HepG2 (cell line): ENCODE measurements around the gene AK3. TPM values are rescaled to one million over a fixed set of nuclear protein-coding genes. Genes with fewer than 3 reads are reported as not detected.
A peak's percentile ranks its signal among the peaks of the same experiment; 100 is the strongest.

ENCODE experiments used
- ATRX ChIP-seq: sonication (generic); formaldehyde crosslinking; IDR thresholded peaks from 2 replicates; pipeline ENCODE4 v1.4.0; 2020; ENCODE audit warnings: missing genetic modification reagents, borderline replicate concordance
- NFKBIZ ChIP-seq: IDR thresholded peaks from 2 replicates; pipeline ENCODE4 v1.6.1; 2018; ENCODE audit warnings: missing genetic modification reagents, missing compliant biosample characterization
- NR1H2 ChIP-seq: sonication (generic); formaldehyde crosslinking; IDR thresholded peaks from 2 replicates; pipeline ENCODE4 v1.8.1; 2022; ENCODE audit warnings: low read depth, missing genetic modification reagents, borderline replicate concordance
- RXRB ChIP-seq: IDR thresholded peaks from 2 replicates; pipeline ENCODE4 v1.6.1; 2016; ENCODE audit warnings: borderline replicate concordance, missing genetic modification reagents, missing compliant biosample characterization
- SMARCC2 ChIP-seq: fragments of 450-650 bp; IDR thresholded peaks from 2 replicates; pipeline ENCODE4 v1.6.1; 2017; ENCODE audit warnings: antibody characterized with exemption, mild to moderate bottlenecking
- TBX3 ChIP-seq: fragments of 450-650 bp; IDR thresholded peaks from 2 replicates; pipeline ENCODE4 v1.6.1; 2017; ENCODE audit warnings: antibody characterized with exemption, mild to moderate bottlenecking, inconsistent platforms, borderline replicate concordance
- ZFAT ChIP-seq: sonication (generic); formaldehyde crosslinking; conservative IDR thresholded peaks from 2 replicates; pipeline ENCODE4 v1.8.1; 2023; ENCODE audit warnings: missing genetic modification reagents, inconsistent platforms
- ZMYM2 ChIP-seq: sonication (generic); formaldehyde crosslinking; IDR thresholded peaks from 2 replicates; pipeline ENCODE4 v1.8.0; 2022; ENCODE audit warnings: mild to moderate bottlenecking, missing genetic modification reagents
- ZNF260 ChIP-seq: sonication (generic); formaldehyde crosslinking; IDR thresholded peaks from 2 replicates; pipeline ENCODE4 v1.4.0; 2020; ENCODE audit warnings: missing genetic modification reagents, low read depth, mild to moderate bottlenecking, borderline replicate concordance
- ZNF564 ChIP-seq: sonication (generic); formaldehyde crosslinking; IDR thresholded peaks from 2 replicates; pipeline ENCODE4 v1.8.1; 2023; ENCODE audit warnings: mild to moderate bottlenecking, missing genetic modification reagents
- polyA plus RNA-seq, 8 experiments: library from polyadenylated mRNA; depleted of rRNA in 3 of 8; stranded (reverse) in 7 of 8; unstranded in 1 of 8; fragments of >200 nt; fragmentation: Illumina TruSeq in 4 of 8; extraction: Trizol in 4 of 8; gene quantifications; 2 replicates each; pipeline versions ENCODE4 v1.2.1 to v1.2.3, GENCODE V29; 2011 to 2016; ENCODE audit warnings: low read depth in 4 of 8, missing spikeins in 1 of 8, mixed read lengths in 1 of 8; ENCODE audit not compliant: insufficient read depth in 1 of 8
- total RNA-seq, 5 experiments: library from RNA; depleted of rRNA; stranded (reverse); fragments of >200 nt; fragmentation: Illumina TruSeq; extraction: Trizol; gene quantifications; 2 replicates each; pipeline ENCODE4 v1.2.3, GENCODE V29; 2016; ENCODE audit warnings: low read depth in 1 of 5
- TF ChIP-seq, protein P1 (sequence below): sonication (generic); formaldehyde crosslinking; IDR thresholded peaks from 2 replicates; pipeline ENCODE4 v1.4.0; 2020; ENCODE audit warnings: missing genetic modification reagents, borderline replicate concordance
- TF ChIP-seq, protein P2 (sequence below): IDR thresholded peaks from 2 replicates; pipeline ENCODE4 v1.6.1; 2018; ENCODE audit warnings: missing genetic modification reagents, mild to moderate bottlenecking, missing compliant biosample characterization
- TF ChIP-seq, protein P3 (sequence below): sonication (generic); formaldehyde crosslinking; IDR thresholded peaks from 2 replicates; pipeline ENCODE4 v1.4.0; 2020; ENCODE audit warnings: missing genetic modification reagents
- TF ChIP-seq, protein P4 (sequence below): sonication (generic); formaldehyde crosslinking; IDR thresholded peaks from 2 replicates; pipeline ENCODE4 v1.9.0; 2021; ENCODE audit warnings: missing genetic modification reagents, mild to moderate bottlenecking, borderline replicate concordance

AK3 gene
- total and polyA plus RNA-seq, 2 of the 13 experiments (the other 11 are each of a cell fraction or from before 2014, with no cell fraction given): 76.8 to 109 TPM

DNA sequence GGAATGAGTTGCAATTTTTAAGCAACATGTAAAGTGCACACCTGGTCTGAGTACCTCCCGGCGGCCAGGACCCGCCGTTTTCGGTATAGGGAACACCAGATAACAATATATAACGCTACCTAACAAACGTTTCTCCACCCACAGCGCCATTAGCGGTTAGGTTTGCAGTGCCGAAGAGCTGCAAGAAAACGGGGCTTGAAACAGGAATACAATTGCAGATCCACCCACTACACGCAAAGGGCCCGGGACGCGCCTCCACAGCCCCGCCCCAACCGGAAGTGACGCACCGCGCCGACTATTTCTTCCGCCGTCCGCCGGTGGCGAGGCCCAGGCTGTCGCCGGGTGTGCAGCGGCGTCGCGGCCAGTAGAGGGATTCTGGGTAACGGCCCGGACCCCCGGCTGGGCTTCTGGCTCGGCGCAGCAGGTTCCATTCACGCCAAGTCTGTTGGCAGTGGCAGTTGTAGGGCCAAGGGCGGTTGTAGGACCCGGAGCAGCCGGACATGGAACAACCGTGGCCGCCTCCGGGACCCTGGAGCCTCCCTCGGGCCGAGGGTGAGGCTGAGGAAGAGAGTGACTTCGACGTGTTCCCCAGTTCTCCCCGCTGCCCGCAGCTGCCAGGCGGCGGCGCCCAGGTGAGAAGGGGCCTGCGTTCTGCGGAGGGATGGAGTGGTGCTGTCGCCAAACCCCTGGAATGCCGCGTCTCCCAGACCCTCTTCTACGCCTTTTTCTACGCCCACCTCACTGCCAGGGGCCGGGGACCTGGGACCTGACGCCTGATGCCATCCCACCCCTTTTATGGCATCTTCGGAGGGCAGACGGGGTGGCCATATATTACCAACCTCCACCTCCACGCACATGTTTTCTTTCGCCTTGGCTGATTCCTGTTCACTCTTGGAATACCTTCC is 61.5 kb downstream of the AK3 start, which contains the start of gene CDC37L1 (continued):
- TF ChIP-seq, protein P1, sequence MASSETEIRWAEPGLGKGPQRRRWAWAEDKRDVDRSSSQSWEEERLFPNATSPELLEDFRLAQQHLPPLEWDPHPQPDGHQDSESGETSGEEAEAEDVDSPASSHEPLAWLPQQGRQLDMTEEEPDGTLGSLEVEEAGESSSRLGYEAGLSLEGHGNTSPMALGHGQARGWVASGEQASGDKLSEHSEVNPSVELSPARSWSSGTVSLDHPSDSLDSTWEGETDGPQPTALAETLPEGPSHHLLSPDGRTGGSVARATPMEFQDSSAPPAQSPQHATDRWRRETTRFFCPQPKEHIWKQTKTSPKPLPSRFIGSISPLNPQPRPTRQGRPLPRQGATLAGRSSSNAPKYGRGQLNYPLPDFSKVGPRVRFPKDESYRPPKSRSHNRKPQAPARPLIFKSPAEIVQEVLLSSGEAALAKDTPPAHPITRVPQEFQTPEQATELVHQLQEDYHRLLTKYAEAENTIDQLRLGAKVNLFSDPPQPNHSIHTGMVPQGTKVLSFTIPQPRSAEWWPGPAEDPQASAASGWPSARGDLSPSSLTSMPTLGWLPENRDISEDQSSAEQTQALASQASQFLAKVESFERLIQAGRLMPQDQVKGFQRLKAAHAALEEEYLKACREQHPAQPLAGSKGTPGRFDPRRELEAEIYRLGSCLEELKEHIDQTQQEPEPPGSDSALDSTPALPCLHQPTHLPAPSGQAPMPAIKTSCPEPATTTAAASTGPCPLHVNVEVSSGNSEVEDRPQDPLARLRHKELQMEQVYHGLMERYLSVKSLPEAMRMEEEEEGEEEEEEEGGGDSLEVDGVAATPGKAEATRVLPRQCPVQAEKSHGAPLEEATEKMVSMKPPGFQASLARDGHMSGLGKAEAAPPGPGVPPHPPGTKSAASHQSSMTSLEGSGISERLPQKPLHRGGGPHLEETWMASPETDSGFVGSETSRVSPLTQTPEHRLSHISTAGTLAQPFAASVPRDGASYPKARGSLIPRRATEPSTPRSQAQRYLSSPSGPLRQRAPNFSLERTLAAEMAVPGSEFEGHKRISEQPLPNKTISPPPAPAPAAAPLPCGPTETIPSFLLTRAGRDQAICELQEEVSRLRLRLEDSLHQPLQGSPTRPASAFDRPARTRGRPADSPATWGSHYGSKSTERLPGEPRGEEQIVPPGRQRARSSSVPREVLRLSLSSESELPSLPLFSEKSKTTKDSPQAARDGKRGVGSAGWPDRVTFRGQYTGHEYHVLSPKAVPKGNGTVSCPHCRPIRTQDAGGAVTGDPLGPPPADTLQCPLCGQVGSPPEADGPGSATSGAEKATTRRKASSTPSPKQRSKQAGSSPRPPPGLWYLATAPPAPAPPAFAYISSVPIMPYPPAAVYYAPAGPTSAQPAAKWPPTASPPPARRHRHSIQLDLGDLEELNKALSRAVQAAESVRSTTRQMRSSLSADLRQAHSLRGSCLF (CRISPR knock-in tag): peak; percentile 54; the same call in 1 of the 2 replicates
- TF ChIP-seq, protein P2, sequence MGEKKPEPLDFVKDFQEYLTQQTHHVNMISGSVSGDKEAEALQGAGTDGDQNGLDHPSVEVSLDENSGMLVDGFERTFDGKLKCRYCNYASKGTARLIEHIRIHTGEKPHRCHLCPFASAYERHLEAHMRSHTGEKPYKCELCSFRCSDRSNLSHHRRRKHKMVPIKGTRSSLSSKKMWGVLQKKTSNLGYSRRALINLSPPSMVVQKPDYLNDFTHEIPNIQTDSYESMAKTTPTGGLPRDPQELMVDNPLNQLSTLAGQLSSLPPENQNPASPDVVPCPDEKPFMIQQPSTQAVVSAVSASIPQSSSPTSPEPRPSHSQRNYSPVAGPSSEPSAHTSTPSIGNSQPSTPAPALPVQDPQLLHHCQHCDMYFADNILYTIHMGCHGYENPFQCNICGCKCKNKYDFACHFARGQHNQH (CRISPR knock-in tag): 0 out of 2 replicates have a peak, but pooled peaks have one; percentile 32
- TF ChIP-seq NFKBIZ (CRISPR knock-in tag) (0 out of 2 replicates have a peak, but pooled peaks have one; percentile 61), RXRB (CRISPR knock-in tag) (peak; percentile 72), ZNF564 (CRISPR knock-in tag) (peak; percentile 32; the same call in 1 of the 2 replicates), ZMYM2 (peak; percentile 24; the same call in 1 of the 2 replicates), ZNF260 (no peak), NR1H2 (CRISPR knock-in tag) (no peak), TBX3 (peak; percentile 21; the same call in 1 of the 2 replicates), SMARCC2 (no peak), ZFAT (0 out of 2 replicates have a peak, but pooled peaks have one; percentile 52), ATRX (no peak)
- TF ChIP-seq, protein P3, sequence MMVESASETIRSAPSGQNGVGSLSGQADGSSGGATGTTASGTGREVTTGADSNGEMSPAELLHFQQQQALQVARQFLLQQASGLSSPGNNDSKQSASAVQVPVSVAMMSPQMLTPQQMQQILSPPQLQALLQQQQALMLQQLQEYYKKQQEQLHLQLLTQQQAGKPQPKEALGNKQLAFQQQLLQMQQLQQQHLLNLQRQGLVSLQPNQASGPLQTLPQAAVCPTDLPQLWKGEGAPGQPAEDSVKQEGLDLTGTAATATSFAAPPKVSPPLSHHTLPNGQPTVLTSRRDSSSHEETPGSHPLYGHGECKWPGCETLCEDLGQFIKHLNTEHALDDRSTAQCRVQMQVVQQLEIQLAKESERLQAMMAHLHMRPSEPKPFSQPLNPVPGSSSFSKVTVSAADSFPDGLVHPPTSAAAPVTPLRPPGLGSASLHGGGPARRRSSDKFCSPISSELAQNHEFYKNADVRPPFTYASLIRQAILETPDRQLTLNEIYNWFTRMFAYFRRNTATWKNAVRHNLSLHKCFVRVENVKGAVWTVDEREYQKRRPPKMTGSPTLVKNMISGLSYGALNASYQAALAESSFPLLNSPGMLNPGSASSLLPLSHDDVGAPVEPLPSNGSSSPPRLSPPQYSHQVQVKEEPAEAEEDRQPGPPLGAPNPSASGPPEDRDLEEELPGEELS: peak; percentile 71
- TF ChIP-seq, protein P4, sequence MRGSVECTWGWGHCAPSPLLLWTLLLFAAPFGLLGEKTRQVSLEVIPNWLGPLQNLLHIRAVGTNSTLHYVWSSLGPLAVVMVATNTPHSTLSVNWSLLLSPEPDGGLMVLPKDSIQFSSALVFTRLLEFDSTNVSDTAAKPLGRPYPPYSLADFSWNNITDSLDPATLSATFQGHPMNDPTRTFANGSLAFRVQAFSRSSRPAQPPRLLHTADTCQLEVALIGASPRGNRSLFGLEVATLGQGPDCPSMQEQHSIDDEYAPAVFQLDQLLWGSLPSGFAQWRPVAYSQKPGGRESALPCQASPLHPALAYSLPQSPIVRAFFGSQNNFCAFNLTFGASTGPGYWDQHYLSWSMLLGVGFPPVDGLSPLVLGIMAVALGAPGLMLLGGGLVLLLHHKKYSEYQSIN (CRISPR knock-in tag): no peak
